GM18505 (cell line): ENCODE measurements around the gene UBE2C.
"Not testable (repeated sequence)": the region's sequence is repeated elsewhere in the genome, so short reads cannot be mapped to it uniquely, and the experiment has no call there.

Experiments
- ATAC-seq: cut with Tn5 transposase; IDR thresholded peaks from one replicate; pipeline ENCODE4 v1.9.1; 2021; ENCODE audit not compliant: unreplicated experiment
- POLR2A ChIP-seq: IDR thresholded peaks from 4 replicates; pipeline ENCODE4 v1.6.1; 2011; ENCODE audit warnings: borderline replicate concordance; ENCODE audit not compliant: insufficient read depth, insufficient read length; ENCODE audit errors: extremely low read depth

The UBE2C gene

GRCh38 chr20:45783656-45784294, 28.7 kb upstream of the UBE2C start:
- no peak for ATAC-seq
- no peak for TF ChIP-seq POLR2A

GRCh38 chr20:45788351-45788750, 24.1 kb upstream of the UBE2C start:
- TF ChIP-seq POLR2A: no peak
- no peak for ATAC-seq

- TF ChIP-seq POLR2A: no peak
These were observed 19.9 kb upstream of the UBE2C start for GRCh38 chr20:45792317-45793118.

GRCh38 chr20:45796337-45797065, 15.9 kb upstream of the UBE2C start:
- TF ChIP-seq POLR2A: no peak
- ATAC-seq: no peak

More at GRCh38 chr20:45792317-45793118, 19.9 kb upstream of the UBE2C start:
- no peak for ATAC-seq

- ATAC-seq: not testable (repeated sequence)
These were observed 14.9 kb upstream of the UBE2C start for GRCh38 chr20:45797510-45797909.

GRCh38 chr20:45797955-45798354, 14.5 kb upstream of the UBE2C start:
- not testable (repeated sequence) for ATAC-seq

- no peak for ATAC-seq
These were observed 13.4 kb upstream of the UBE2C start for GRCh38 chr20:45798935-45799642.

GRCh38 chr20:45801851-45802250, 10.6 kb upstream of the UBE2C start:
- TF ChIP-seq POLR2A: no peak
- no peak for ATAC-seq

More at GRCh38 chr20:45798935-45799642, 13.4 kb upstream of the UBE2C start:
- no peak for TF ChIP-seq POLR2A

- ATAC-seq: no peak
- no peak for TF ChIP-seq POLR2A
These were observed 2.1 kb upstream of the UBE2C start for GRCh38 chr20:45810191-45810970.

- TF ChIP-seq POLR2A: no peak
- ATAC-seq: no peak
These were observed 529 bp downstream of the UBE2C start for GRCh38 chr20:45813006-45813340.

GRCh38 chr20:45813489-45813888, 1.0 kb downstream of the UBE2C start:
- TF ChIP-seq POLR2A: no peak
- ATAC-seq: no peak

GRCh38 chr20:45814314-45814713, 1.9 kb downstream of the UBE2C start:
- no peak for TF ChIP-seq POLR2A
- ATAC-seq: no peak

- no peak for ATAC-seq
- TF ChIP-seq POLR2A: no peak
These were observed 4.5 kb downstream of the UBE2C start for GRCh38 chr20:45816951-45817350.
